Stimulated activated CD8-positive, alpha-beta memory T cell treated with anti-CD3 and anti-CD28 coated beads, Interleukin-15, amount 100 ng/mL, for 4 hours (primary cell): ENCODE measurements around the gene MYL7.
"Not testable (repeated sequence)": the region's sequence is repeated elsewhere in the genome, so short reads cannot be mapped to it uniquely, and the experiment has no call there.

ENCODE experiments used
- DNase-seq, 2 donors: peaks; one replicate each; pipeline ENCODE4 v3.0.0-alpha.2; 2020; ENCODE audit warnings: low read depth in 2 of 2

Gene MYL7

GRCh38 chr7:44141221-44141850, at the start of gene MYL7:
MYL7 (minus strand) TSS chr7:44141332; CDS start chr7:44141305, 27 bp downstream.
- no peak for DNase-seq

- DNase-seq: no peak
Measured at GRCh38 chr7:44189993-44190872, 49.1 kb upstream of the MYL7 start.

GRCh38 chr7:44189286-44189992, 48.3 kb upstream of the MYL7 start, which contains the start of gene GCK:
GCK (minus strand) TSS chr7:44189439; CDS start chr7:44188953, 486 bp downstream.
- DNase-seq: no peak

- no peak for DNase-seq
Measured at GRCh38 chr7:44188480-44189225, 47.5 kb upstream of the MYL7 start.

GRCh38 chr7:44187636-44188416, 46.7 kb upstream of the MYL7 start:
- no peak for DNase-seq

- DNase-seq: no peak
Measured at GRCh38 chr7:44186736-44187135, 45.6 kb upstream of the MYL7 start.

GRCh38 chr7:44185729-44186128, 44.6 kb upstream of the MYL7 start:
- no peak for DNase-seq

GRCh38 chr7:44184873-44185446, 43.8 kb upstream of the MYL7 start:
- DNase-seq: no peak

GRCh38 chr7:44184206-44184872, 43.2 kb upstream of the MYL7 start:
- DNase-seq: no peak

GRCh38 chr7:44183386-44183785, 42.3 kb upstream of the MYL7 start:
- no peak for DNase-seq

GRCh38 chr7:44182827-44183226, 41.7 kb upstream of the MYL7 start:
- no peak for DNase-seq

GRCh38 chr7:44180631-44181030, 39.5 kb upstream of the MYL7 start:
- no peak for DNase-seq

- no peak for DNase-seq
Measured at GRCh38 chr7:44177570-44178131, 36.5 kb upstream of the MYL7 start.

- DNase-seq: no peak
Measured at GRCh38 chr7:44176486-44176885, 35.4 kb upstream of the MYL7 start.

GRCh38 chr7:44175730-44176129, 34.6 kb upstream of the MYL7 start:
- DNase-seq: no peak

GRCh38 chr7:44174694-44174948, 33.5 kb upstream of the MYL7 start:
- DNase-seq: not testable (repeated sequence)

- DNase-seq: no peak
Measured at GRCh38 chr7:44173911-44174693, 33.0 kb upstream of the MYL7 start.

- DNase-seq: no peak
Measured at GRCh38 chr7:44172803-44173424, 31.8 kb upstream of the MYL7 start.

GRCh38 chr7:44172352-44172751, 31.2 kb upstream of the MYL7 start:
- DNase-seq: no peak
